SU-DHL-6 (cell line): ENCODE measurements around the gene INPP4B.

Experiments
- H2AFZ ChIP-seq: fragments of 200-600 bp; sonication (generic); 2 replicates; pipeline ENCODE4 v1.6.1; 2014; ENCODE audit warnings: low read depth, mild to moderate bottlenecking, moderate library complexity, mixed read lengths, antibody characterized with exemption, low read length; ENCODE audit not compliant: severe bottlenecking
- H3F3A ChIP-seq: fragments of 200-600 bp; shearing (Covaris generic); 2 replicates; pipeline ENCODE4 v1.6.0; 2016; ENCODE audit warnings: antibody characterized with exemption, mild to moderate bottlenecking; ENCODE audit not compliant: insufficient read depth
- H3K27ac ChIP-seq: fragments of 200-600 bp; sonication (generic); 2 replicates; pipeline ENCODE4 v1.5.1; 2016; ENCODE audit warnings: low read depth, mild to moderate bottlenecking, low read length, moderate library complexity, mixed read lengths
- H3K27me3 ChIP-seq: fragments of 200-600 bp; sonication (generic), shearing (Covaris generic); 2 replicates; pipeline ENCODE4 v1.6.0; 2014; ENCODE audit warnings: mild to moderate bottlenecking, low read length
- H3K36me3 ChIP-seq: fragments of 200-600 bp; sonication (generic); 2 replicates; pipeline ENCODE4 v1.6.1; 2014; ENCODE audit warnings: mild to moderate bottlenecking, low read length, mixed read lengths
- H3K4me2 ChIP-seq: fragments of 300-600, 200-600 bp; shearing (Covaris generic), sonication (generic); 2 replicates; pipeline ENCODE4 v1.6.0; 2014; ENCODE audit warnings: low read length, low read depth, mild to moderate bottlenecking; ENCODE audit not compliant: poor library complexity, severe bottlenecking
- H3K4me3 ChIP-seq: fragments of 200-600 bp; sonication (generic); 2 replicates; pipeline ENCODE4 v1.5.1; 2014; ENCODE audit warnings: antibody characterized with exemption, low read length, mild to moderate bottlenecking, mixed read lengths; ENCODE audit not compliant: insufficient read depth, poor library complexity, severe bottlenecking
- H3K79me2 ChIP-seq: fragments of 200-600 bp; sonication (generic); 2 replicates; pipeline ENCODE4 v1.6.1; 2014; ENCODE audit warnings: mild to moderate bottlenecking, low read length, moderate library complexity; ENCODE audit not compliant: insufficient read depth
- H3K9ac ChIP-seq: fragments of 200-600 bp; sonication (generic); 2 replicates; pipeline ENCODE4 v1.7.0; 2014; ENCODE audit warnings: mild to moderate bottlenecking, low read length
- H3K9me2 ChIP-seq: fragments of 200-600 bp; sonication (generic); replicated peaks from 2 replicates; pipeline ENCODE4 v1.6.1; 2014; ENCODE audit warnings: low read length; ENCODE audit not compliant: insufficient read depth
- H3K9me3 ChIP-seq: fragments of 200-600 bp; sonication (generic); 2 replicates; pipeline ENCODE4 v1.6.1; 2014; ENCODE audit warnings: low read length, mixed read lengths; ENCODE audit not compliant: insufficient read depth
- H4K20me1 ChIP-seq: fragments of 200-600 bp; sonication (generic); 2 replicates; pipeline ENCODE4 v1.6.1; 2014; ENCODE audit warnings: low read depth, mild to moderate bottlenecking, antibody characterized with exemption, low read length, moderate library complexity, mixed read lengths
- EZH2phosphoT487 ChIP-seq: fragments of 200-600 bp; sonication (generic), shearing (Covaris generic); conservative IDR thresholded peaks from 2 replicates; pipeline ENCODE4 v1.6.1; 2018; ENCODE audit warnings: mild to moderate bottlenecking, antibody characterized with exemption, low read length, moderate library complexity, mixed read lengths
- TF ChIP-seq, protein P1 (sequence below): fragments of 200-600 bp; sonication (generic); IDR thresholded peaks from one replicate; pipeline ENCODE4 v1.5.1; 2017; ENCODE audit warnings: antibody characterized with exemption, mild to moderate bottlenecking, low read length, moderate library complexity; ENCODE audit not compliant: insufficient read depth, poor library complexity, severe bottlenecking

INPP4B gene

DNA sequence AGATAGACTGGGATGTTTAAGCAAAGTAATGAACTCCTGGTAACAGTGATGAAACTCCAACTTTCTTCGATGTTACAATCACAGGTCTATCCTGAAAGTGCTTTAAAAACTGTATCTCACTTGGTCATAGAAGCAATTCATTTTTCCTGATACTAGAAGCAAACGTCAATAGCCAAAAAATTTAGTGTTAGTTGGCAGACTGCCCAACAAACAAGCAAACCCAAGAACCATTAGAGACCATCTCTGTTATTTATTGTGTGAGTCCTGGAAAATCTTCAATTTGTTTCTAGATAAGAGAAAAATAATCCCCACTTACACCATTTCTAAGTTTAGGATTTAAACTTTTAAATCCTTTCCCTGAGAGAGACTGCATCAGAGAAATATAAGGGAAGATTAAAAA, 553.9 kb downstream of the INPP4B start:
- TF ChIP-seq, protein P1, sequence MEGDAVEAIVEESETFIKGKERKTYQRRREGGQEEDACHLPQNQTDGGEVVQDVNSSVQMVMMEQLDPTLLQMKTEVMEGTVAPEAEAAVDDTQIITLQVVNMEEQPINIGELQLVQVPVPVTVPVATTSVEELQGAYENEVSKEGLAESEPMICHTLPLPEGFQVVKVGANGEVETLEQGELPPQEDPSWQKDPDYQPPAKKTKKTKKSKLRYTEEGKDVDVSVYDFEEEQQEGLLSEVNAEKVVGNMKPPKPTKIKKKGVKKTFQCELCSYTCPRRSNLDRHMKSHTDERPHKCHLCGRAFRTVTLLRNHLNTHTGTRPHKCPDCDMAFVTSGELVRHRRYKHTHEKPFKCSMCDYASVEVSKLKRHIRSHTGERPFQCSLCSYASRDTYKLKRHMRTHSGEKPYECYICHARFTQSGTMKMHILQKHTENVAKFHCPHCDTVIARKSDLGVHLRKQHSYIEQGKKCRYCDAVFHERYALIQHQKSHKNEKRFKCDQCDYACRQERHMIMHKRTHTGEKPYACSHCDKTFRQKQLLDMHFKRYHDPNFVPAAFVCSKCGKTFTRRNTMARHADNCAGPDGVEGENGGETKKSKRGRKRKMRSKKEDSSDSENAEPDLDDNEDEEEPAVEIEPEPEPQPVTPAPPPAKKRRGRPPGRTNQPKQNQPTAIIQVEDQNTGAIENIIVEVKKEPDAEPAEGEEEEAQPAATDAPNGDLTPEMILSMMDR, result no peak
- no peak for TF ChIP-seq EZH2phosphoT487
- Histone ChIP-seq H3K27ac (no peak overlapping the region), H3K79me2 (no peaks in the 10 kb centered on the region), H4K20me1 (no peaks in the 10 kb centered on the region), H3K4me2 (no peak overlapping the region), H3K9ac (no peak overlapping the region), H3K4me3 (no peak overlapping the region), H3K36me3 (no peaks in the 10 kb centered on the region), H3K9me2 (no peaks in the 10 kb centered on the region), H2AFZ (no peak overlapping the region), H3K9me3 (no peaks in the 10 kb centered on the region), H3F3A (no peaks in the 10 kb centered on the region), H3K27me3 (no peaks in the 10 kb centered on the region)

DNA sequence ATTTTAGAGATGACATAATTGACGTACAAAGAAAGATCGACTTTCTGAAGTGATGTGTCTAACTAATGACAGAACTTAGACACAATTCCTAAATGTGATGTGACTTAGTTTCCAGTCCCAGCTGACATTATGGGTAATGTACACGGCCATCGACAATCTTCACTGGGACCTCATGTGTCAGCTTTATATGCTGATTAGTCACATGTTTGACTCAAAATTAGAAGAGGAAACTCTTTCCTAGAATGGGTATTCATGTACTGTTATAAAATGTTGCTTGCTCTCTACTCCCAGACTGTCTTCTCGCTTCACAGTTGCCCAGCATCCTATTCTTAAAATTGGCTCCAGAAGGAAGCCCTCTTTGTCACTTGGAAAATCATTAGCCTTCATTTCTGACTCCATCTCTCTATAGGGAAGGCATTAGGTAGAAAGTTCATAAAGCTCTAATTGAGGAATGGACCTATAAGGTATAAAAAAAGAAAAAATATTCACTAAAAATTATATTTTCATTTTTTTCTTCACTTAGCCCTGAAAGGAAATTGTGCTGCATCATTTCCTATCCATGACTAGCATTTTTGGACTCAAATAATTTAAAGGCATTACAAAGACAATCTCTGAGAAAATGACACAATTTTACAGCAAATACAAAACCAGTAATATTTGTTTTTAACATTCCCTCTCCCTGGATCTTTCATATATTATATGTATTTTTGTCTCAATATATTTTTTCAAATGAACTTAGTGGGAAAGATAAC, 554.6 kb downstream of the INPP4B start:
- Histone ChIP-seq H4K20me1 (no peaks in the 10 kb centered on the region), H3K4me2 (no peak overlapping the region), H3K9me3 (no peaks in the 10 kb centered on the region), H3K4me3 (no peak overlapping the region), H3K79me2 (no peaks in the 10 kb centered on the region), H3K27ac (no peak overlapping the region), H3K36me3 (no peaks in the 10 kb centered on the region), H3K9me2 (no peaks in the 10 kb centered on the region), H3F3A (no peaks in the 10 kb centered on the region), H3K27me3 (no peaks in the 10 kb centered on the region), H2AFZ (no peak overlapping the region), H3K9ac (no peak overlapping the region)
- no peak for TF ChIP-seq EZH2phosphoT487
- TF ChIP-seq, protein P1, result no peak

DNA sequence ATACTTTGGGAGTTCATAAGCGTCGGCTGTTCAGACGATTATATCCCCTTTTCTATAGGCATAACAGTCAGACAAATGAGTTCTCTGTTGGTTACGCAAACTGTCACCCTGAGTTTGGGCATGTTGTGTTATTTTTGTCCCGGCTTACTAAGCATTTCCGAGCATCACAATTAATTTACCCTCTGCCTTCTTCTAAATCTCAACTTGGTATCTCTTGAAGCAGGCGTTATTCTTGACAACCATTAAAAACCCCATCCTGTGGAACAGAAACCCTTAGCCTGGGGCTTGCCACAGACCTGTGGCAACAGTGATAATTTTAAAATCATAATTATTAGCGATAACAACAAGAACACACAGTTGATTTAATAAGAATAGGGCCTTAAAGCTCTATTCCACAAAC, 558.7 kb downstream of the INPP4B start:
- H3K9me3 ChIP-seq, result no peaks in the 10 kb centered on the region
- no peak overlapping the region for H3K9ac ChIP-seq
- H2AFZ ChIP-seq, result no peak overlapping the region
- no peaks in the 10 kb centered on the region for H3K27me3 ChIP-seq
- H3F3A ChIP-seq, result no peaks in the 10 kb centered on the region
- H3K36me3 ChIP-seq, result no peaks in the 10 kb centered on the region
- H3K79me2 ChIP-seq, result no peaks in the 10 kb centered on the region
- H4K20me1 ChIP-seq, result no peaks in the 10 kb centered on the region
- H3K4me3 ChIP-seq, result no peak overlapping the region
- no peak overlapping the region for H3K4me2 ChIP-seq
- no peak overlapping the region for H3K27ac ChIP-seq
- TF ChIP-seq, protein P1, result no peak
- no peak for TF ChIP-seq EZH2phosphoT487
- no peaks in the 10 kb centered on the region for H3K9me2 ChIP-seq
